Mesenchymal stem cell (in vitro differentiated cells and primary cell): Measurements from ENCODE around the gene NTF4.
A peak's percentile ranks its signal among the peaks of the same experiment; 100 is the strongest.
"Not testable (repeated sequence)": the region's sequence is repeated elsewhere in the genome, so short reads cannot be mapped to it uniquely, and the experiment has no call there.

Experiments
- DNase-seq: peaks from one replicate; pipeline ENCODE4 v3.0.0-alpha.2; 2013
- H2AFZ ChIP-seq: one replicate; pipeline ENCODE4 v1.6.1; 2013; ENCODE audit warnings: low read depth, mild to moderate bottlenecking, control low read depth, inconsistent platforms, low read length, moderate library complexity
- H2AK5ac ChIP-seq: 2 replicates; pipeline ENCODE4 v1.6.1; 2013; ENCODE audit warnings: low read length, moderate library complexity, mild to moderate bottlenecking, inconsistent platforms; ENCODE audit not compliant: severe bottlenecking
- H2BK120ac ChIP-seq: one replicate; pipeline ENCODE4 v1.6.1; 2013; ENCODE audit warnings: low read depth, mild to moderate bottlenecking, inconsistent platforms, low read length, moderate library complexity
- H2BK12ac ChIP-seq, 2 experiments: one replicate each; pipeline ENCODE4 v1.6.1; 2013; ENCODE audit warnings: inconsistent platforms in 2 of 2, low read length in 2 of 2, mild to moderate bottlenecking in 2 of 2, moderate library complexity in 2 of 2, control low read depth in 1 of 2
- H2BK15ac ChIP-seq: one replicate; pipeline ENCODE4 v1.6.1; 2013; ENCODE audit warnings: mild to moderate bottlenecking, low read depth, inconsistent platforms; ENCODE audit not compliant: poor library complexity, severe bottlenecking
- H2BK5ac ChIP-seq: 2 replicates; pipeline ENCODE4 v1.6.1; 2013; ENCODE audit warnings: low read depth, mild to moderate bottlenecking, low read length, control low read depth, inconsistent platforms; ENCODE audit not compliant: poor library complexity, severe bottlenecking
- H3K14ac ChIP-seq, 2 experiments: one replicate each; pipeline ENCODE4 v1.6.1; 2013; ENCODE audit warnings: inconsistent platforms in 2 of 2, low read length in 2 of 2, control low read depth in 1 of 2, mild to moderate bottlenecking in 1 of 2, moderate library complexity in 1 of 2
- H3K18ac ChIP-seq, 2 experiments: one replicate each; pipeline ENCODE4 v1.6.1; 2013; ENCODE audit warnings: inconsistent platforms in 2 of 2, low read length in 2 of 2, control low read depth in 1 of 2, low read depth in 1 of 2, mild to moderate bottlenecking in 1 of 2
- H3K23ac ChIP-seq, 2 experiments: one replicate each; pipeline ENCODE4 v1.6.1; 2013; ENCODE audit warnings: inconsistent platforms in 2 of 2, low read length in 2 of 2, mild to moderate bottlenecking in 2 of 2, moderate library complexity in 2 of 2, control low read depth in 1 of 2
- H3K27ac ChIP-seq: 2 replicates; pipeline ENCODE4 v1.5.1; 2013; ENCODE audit warnings: mild to moderate bottlenecking, moderate library complexity, low read length, control low read depth, inconsistent platforms; ENCODE audit not compliant: poor library complexity, severe bottlenecking
- H3K27me3 ChIP-seq, 2 experiments: 2 replicates each; pipeline versions ENCODE4 v1.6.1 to v1.7.0; 2013; ENCODE audit warnings: low read length in 2 of 2, mild to moderate bottlenecking in 2 of 2, moderate library complexity in 2 of 2, control low read depth in 1 of 2, inconsistent platforms in 1 of 2; ENCODE audit not compliant: control insufficient read depth in 1 of 2, insufficient read depth in 1 of 2
- H3K36me3 ChIP-seq, 2 experiments: 2 replicates each; pipeline versions ENCODE4 v1.6.1 to v1.7.0; 2013; ENCODE audit warnings: low read length in 2 of 2, control low read depth in 1 of 2, inconsistent platforms in 1 of 2, low read depth in 1 of 2, mild to moderate bottlenecking in 1 of 2; ENCODE audit not compliant: insufficient read depth in 2 of 2, control insufficient read depth in 1 of 2
- H3K4ac ChIP-seq, 2 experiments: one replicate each; pipeline ENCODE4 v1.6.1; 2013; ENCODE audit warnings: inconsistent platforms in 2 of 2, low read length in 2 of 2, mild to moderate bottlenecking in 2 of 2, moderate library complexity in 2 of 2, control low read depth in 1 of 2, low read depth in 1 of 2
- H3K4me1 ChIP-seq: 2 replicates; pipeline ENCODE4 v1.6.1; 2013; ENCODE audit warnings: low read depth, low read length, control low read depth; ENCODE audit not compliant: control insufficient read depth, insufficient read depth
- H3K4me2 ChIP-seq: 2 replicates; pipeline ENCODE4 v1.6.1; 2013; ENCODE audit warnings: low read length, mild to moderate bottlenecking, inconsistent platforms; ENCODE audit not compliant: poor library complexity, severe bottlenecking
- H3K4me3 ChIP-seq, 2 experiments: 2 replicates each; pipeline versions ENCODE4 v1.5.1 to v1.7.0; 2013; ENCODE audit warnings: low read length in 2 of 2, mild to moderate bottlenecking in 2 of 2, control low read depth in 1 of 2, low read depth in 1 of 2; ENCODE audit not compliant: insufficient read depth in 1 of 2
- H3K79me1 ChIP-seq: replicated peaks from 2 replicates; pipeline ENCODE4 v1.6.1; 2013; ENCODE audit warnings: mild to moderate bottlenecking, control low read depth, low read length, inconsistent platforms; ENCODE audit not compliant: poor library complexity, severe bottlenecking
- H3K9ac ChIP-seq: 2 replicates; pipeline ENCODE4 v1.7.0; 2013; ENCODE audit warnings: mild to moderate bottlenecking, low read length, moderate library complexity
- H3K9me3 ChIP-seq: 2 replicates; pipeline ENCODE4 v1.7.0; 2013; ENCODE audit warnings: mild to moderate bottlenecking, low read length; ENCODE audit not compliant: control insufficient read depth
- H4K8ac ChIP-seq: one replicate; pipeline ENCODE4 v1.6.1; 2013; ENCODE audit warnings: inconsistent platforms, mild to moderate bottlenecking, low read length, moderate library complexity
- H4K91ac ChIP-seq: one replicate; pipeline ENCODE4 v1.6.1; 2013; ENCODE audit warnings: mild to moderate bottlenecking, low read length, inconsistent platforms
- WGBS: methylation state at CpG from one replicate; pipeline ENCODE4 v1.1.7; 2013; ENCODE audit warnings: mixed read lengths; 5-methylcytosine and 5-hydroxymethylcytosine counted together

Gene NTF4

DNA sequence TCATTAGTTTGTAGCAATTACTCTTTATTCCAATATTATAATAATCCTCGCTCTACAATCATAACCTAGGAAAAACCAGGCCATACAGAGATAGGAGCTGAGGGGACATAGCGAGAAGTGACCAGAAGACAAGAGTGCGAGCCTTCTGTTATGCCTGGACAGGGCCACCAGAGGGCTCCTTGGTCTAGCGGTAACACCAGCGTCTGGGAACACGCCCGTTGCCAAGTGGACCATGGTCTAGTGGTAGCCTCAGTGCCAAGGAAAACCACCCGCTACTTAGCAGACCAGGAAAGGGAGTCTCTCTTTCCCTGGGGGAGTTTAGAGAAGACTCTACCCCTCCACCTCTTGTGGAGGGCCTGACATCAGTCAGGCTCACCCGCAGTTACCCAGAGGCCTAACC, 10.3 kb upstream of the NTF4 start:
- not testable (repeated sequence) for H3K9me3 ChIP-seq, H3K4ac ChIP-seq, H2AFZ ChIP-seq, H2BK120ac ChIP-seq, H3K36me3 ChIP-seq, H3K4me1 ChIP-seq, H3K79me1 ChIP-seq, H2BK15ac ChIP-seq, H2BK12ac ChIP-seq, H3K9ac ChIP-seq, H3K4me2 ChIP-seq, H3K18ac ChIP-seq, H4K8ac ChIP-seq, H2BK5ac ChIP-seq, H4K91ac ChIP-seq, H3K27ac ChIP-seq, H3K14ac ChIP-seq, H2AK5ac ChIP-seq, H3K23ac ChIP-seq, H3K4me3 ChIP-seq
- peak; percentile 59 for DNase-seq
- H3K27me3 ChIP-seq, result peaks cover 36 to 39% of the 10 kb centered on the region in 2 experiments
- 21% methylated on average over 7 of the region's 9 CpGs for WGBS

- no peak overlapping the region for H3K4me2 ChIP-seq
- H3K36me3 ChIP-seq, result no peaks in the 10 kb centered on the region
- no peak overlapping the region for H2BK15ac ChIP-seq
- 91% methylated on average over 20 of the region's 23 CpGs for WGBS
- H3K4ac ChIP-seq, result no peak overlapping the region
- peaks cover 9% of the 10 kb centered on the region for H3K4me1 ChIP-seq
- H3K9ac ChIP-seq, result no peak overlapping the region
- H3K27me3 ChIP-seq, result peaks cover 47 to 50% of the 10 kb centered on the region in 2 experiments
- H4K8ac ChIP-seq, result no peak overlapping the region
- peaks cover 5% of the 10 kb centered on the region for H3K9me3 ChIP-seq
- no peak overlapping the region for H4K91ac ChIP-seq
- H3K14ac ChIP-seq, result no peak overlapping the region
- no peak overlapping the region for H3K4me3 ChIP-seq
- no peak overlapping the region for H2BK120ac ChIP-seq
- no peak overlapping the region for H3K27ac ChIP-seq
- H3K18ac ChIP-seq, result no peak overlapping the region
- H2BK5ac ChIP-seq, result no peak overlapping the region
- no peak for DNase-seq
- H2AFZ ChIP-seq, result no peak overlapping the region
- H2AK5ac ChIP-seq, result no peak overlapping the region
- H2BK12ac ChIP-seq, result no peak overlapping the region
- H3K23ac ChIP-seq, result no peak overlapping the region
- no peaks in the 10 kb centered on the region for H3K79me1 ChIP-seq
These were observed 9.1 kb upstream of the NTF4 start for GRCh38 chr19:49073514-49074378.

- Histone ChIP-seq H2BK5ac (no peak overlapping the region), H3K9ac (no peak overlapping the region), H3K4me1 (peaks cover 9% of the 10 kb centered on the region), H3K4me3 (peak overlapping the region in 1 of 2 experiments; percentile 8), H3K4me2 (no peak overlapping the region), H2AFZ (peak overlapping the region; percentile 64), H4K91ac (no peak overlapping the region), H3K18ac (no peak overlapping the region), H3K14ac (no peak overlapping the region), H2BK12ac (no peak overlapping the region), H2AK5ac (no peak overlapping the region), H3K27ac (no peak overlapping the region), H4K8ac (no peak overlapping the region), H3K4ac (no peak overlapping the region), H3K9me3 (peaks cover 5% of the 10 kb centered on the region), H3K79me1 (no peaks in the 10 kb centered on the region), H3K27me3 (peaks cover 62 to 65% of the 10 kb centered on the region in 2 experiments), H3K36me3 (no peaks in the 10 kb centered on the region), H2BK15ac (peak overlapping the region; percentile 13), H3K23ac (no peak overlapping the region), H2BK120ac (no peak overlapping the region)
- DNase-seq, result no peak
- WGBS, result 44% methylated on average over 82 of the region's 93 CpGs
These were observed 7.4 kb upstream of the NTF4 start for GRCh38 chr19:49071860-49072547.

DNA sequence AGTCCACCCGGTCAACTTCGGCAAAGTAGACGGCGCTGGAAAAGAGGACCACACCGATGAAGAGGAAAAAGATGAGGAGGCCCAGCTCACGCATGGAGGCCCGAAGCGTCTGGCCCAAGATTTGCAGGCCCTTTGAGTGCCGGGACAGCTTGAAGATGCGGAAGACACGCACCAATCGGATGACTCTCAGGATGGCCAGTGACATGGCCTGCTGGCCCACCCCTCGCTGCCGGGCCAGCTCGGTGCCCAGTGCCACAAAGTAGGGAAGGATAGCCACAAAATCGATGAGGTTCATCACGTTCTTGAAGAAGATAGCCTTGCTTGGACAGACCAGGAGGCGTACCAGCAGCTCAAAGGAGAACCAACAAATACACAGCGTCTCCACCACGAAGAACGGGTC, 5.8 kb upstream of the NTF4 start:
- peaks cover 5% of the 10 kb centered on the region for H3K9me3 ChIP-seq
- no peak overlapping the region for H2BK12ac ChIP-seq
- H3K27me3 ChIP-seq, result peaks cover 77 to 81% of the 10 kb centered on the region in 2 experiments
- no peak overlapping the region for H2AFZ ChIP-seq
- no peaks in the 10 kb centered on the region for H3K36me3 ChIP-seq
- no peak overlapping the region for H2BK15ac ChIP-seq
- no peak overlapping the region for H3K27ac ChIP-seq
- H3K4me3 ChIP-seq, result no peak overlapping the region
- no peak overlapping the region for H3K18ac ChIP-seq
- H3K9ac ChIP-seq, result no peak overlapping the region
- no peak overlapping the region for H4K91ac ChIP-seq
- H3K23ac ChIP-seq, result no peak overlapping the region
- no peak overlapping the region for H3K4ac ChIP-seq
- H4K8ac ChIP-seq, result no peak overlapping the region
- peaks cover 9% of the 10 kb centered on the region for H3K4me1 ChIP-seq
- H2BK5ac ChIP-seq, result no peak overlapping the region
- no peak overlapping the region for H2AK5ac ChIP-seq
- H3K14ac ChIP-seq, result no peak overlapping the region
- no peak overlapping the region for H3K4me2 ChIP-seq
- 95% methylated on average over 21 of the region's 21 CpGs for WGBS
- no peak for DNase-seq
- H2BK120ac ChIP-seq, result no peak overlapping the region
- H3K79me1 ChIP-seq, result no peaks in the 10 kb centered on the region
